GM12892 (cell line): Measurements from ENCODE around the gene CACNA1E.

Experiments
- POLR2A ChIP-seq: IDR thresholded peaks from 2 replicates; pipeline ENCODE4 v1.6.1; 2011; ENCODE audit warnings: low read depth, low read length, control low read depth
- TAF1 ChIP-seq: IDR thresholded peaks from 2 replicates; pipeline ENCODE4 v1.6.1; 2011; ENCODE audit warnings: low read depth, mild to moderate bottlenecking, control low read depth, low read length, borderline replicate concordance

DNA sequence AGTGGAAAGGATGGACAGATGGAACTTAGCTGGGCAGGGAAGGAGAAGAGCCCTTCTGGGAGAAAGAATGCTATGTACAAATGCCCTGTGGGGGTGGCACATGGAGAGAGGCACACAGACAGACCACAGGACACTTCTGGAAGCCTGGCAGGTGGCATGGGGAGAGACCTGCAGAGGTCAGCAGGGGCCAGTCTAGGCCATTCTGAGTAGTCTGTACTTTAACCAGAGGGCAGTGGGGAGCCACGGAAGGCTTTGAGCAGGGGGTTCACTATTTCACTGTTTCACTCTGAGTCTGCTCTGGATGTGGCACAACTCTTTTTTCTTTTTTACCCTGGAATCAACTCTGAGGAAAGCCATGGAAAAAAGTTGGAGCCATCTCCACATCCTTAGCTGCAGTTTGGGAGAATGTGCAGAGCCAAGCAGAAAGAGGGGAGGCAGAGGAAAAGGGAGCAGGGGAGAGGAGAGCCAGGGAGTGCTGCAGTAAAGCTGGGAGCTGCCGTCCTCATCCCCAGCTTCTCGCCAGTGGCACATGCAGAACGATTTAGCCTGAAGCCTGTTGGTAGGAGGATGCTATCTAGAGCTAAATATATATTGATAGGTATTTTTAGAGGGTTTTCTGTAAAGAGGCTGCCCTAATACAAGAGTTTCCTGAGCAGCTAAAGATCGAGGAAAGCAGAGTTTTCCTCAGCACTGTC lies 34.0 kb downstream of the CACNA1E start:
- TF ChIP-seq TAF1 (no peak), POLR2A (no peak)
